GF-D8 (cell line): ENCODE data around the gene VEPH1.
A peak's percentile ranks its signal among the peaks of the same experiment; 100 is the strongest.

Experiments used
- DNase-seq: peaks from one replicate; lab custom pipeline; 2025; lab: John Stamatoyannopoulos, UW

The VEPH1 gene

GRCh38 chr3:157257101-157257500, 246.1 kb downstream of the VEPH1 start:
- no peak for DNase-seq

GRCh38 chr3:157255797-157256196, 247.4 kb downstream of the VEPH1 start:
- no peak for DNase-seq

GRCh38 chr3:157251685-157252084, 251.5 kb downstream of the VEPH1 start:
- DNase-seq = no peak

GRCh38 chr3:157249606-157250005, 253.6 kb downstream of the VEPH1 start:
- DNase-seq = no peak

- DNase-seq = no peak
These were observed 254.4 kb downstream of the VEPH1 start for GRCh38 chr3:157248590-157249422.

- DNase-seq = no peak
These were observed 255.8 kb downstream of the VEPH1 start for GRCh38 chr3:157247391-157247790.

GRCh38 chr3:157242836-157243235, 260.4 kb downstream of the VEPH1 start:
- DNase-seq = no peak

GRCh38 chr3:157241599-157241998, 261.6 kb downstream of the VEPH1 start:
- no peak for DNase-seq

GRCh38 chr3:157240408-157240807, 262.8 kb downstream of the VEPH1 start:
- no peak for DNase-seq

GRCh38 chr3:157239082-157239704, 264.0 kb downstream of the VEPH1 start:
- peak; percentile 19 for DNase-seq

- DNase-seq = no peak
These were observed 264.8 kb downstream of the VEPH1 start for GRCh38 chr3:157238457-157238856.

- DNase-seq = no peak
These were observed 265.3 kb downstream of the VEPH1 start for GRCh38 chr3:157237886-157238285.

- no peak for DNase-seq
These were observed 267.9 kb downstream of the VEPH1 start for GRCh38 chr3:157235291-157235690.

GRCh38 chr3:157233923-157234322, 269.3 kb downstream of the VEPH1 start:
- no peak for DNase-seq

GRCh38 chr3:157232141-157232540, 271.1 kb downstream of the VEPH1 start:
- DNase-seq = no peak

- no peak for DNase-seq
These were observed 272.1 kb downstream of the VEPH1 start for GRCh38 chr3:157231071-157231470.

- no peak for DNase-seq
These were observed 276.9 kb downstream of the VEPH1 start for GRCh38 chr3:157226173-157226847.

GRCh38 chr3:157225001-157225400, 278.2 kb downstream of the VEPH1 start:
- no peak for DNase-seq

- no peak for DNase-seq
These were observed 282.3 kb downstream of the VEPH1 start for GRCh38 chr3:157220883-157221282.

- no peak for DNase-seq
These were observed 283.0 kb downstream of the VEPH1 start for GRCh38 chr3:157220211-157220610.

- DNase-seq = no peak
These were observed 284.0 kb downstream of the VEPH1 start for GRCh38 chr3:157219215-157219614.
